ENCODE measurements around the gene PCDHB16.
"Not testable (repeated sequence)": the region's sequence is repeated elsewhere in the genome, so short reads cannot be mapped to it uniquely, and the experiment has no call there.

Gene PCDHB16

DNA sequence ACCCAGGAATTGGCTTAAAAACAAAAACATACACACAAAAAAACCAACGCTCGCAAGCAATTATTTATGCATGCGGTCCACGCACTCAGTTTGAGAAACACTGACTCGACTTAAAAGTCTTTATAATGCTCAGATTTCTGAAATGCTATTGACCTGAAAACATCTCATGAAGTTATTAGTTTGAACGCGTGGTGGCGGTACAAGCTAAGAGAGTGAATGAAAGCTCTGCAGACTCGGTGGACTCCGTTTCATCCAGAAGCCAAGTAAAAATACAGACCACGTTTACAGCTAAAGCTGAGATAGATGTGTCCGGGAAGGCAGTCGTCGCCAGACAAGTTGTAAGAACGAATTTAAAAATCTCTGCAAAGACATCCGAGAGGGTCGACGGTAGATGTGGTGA, 32.4 kb upstream of the PCDHB16 start, which contains the start of gene PCDHB6:
Gene PCDHB6 (plus strand): TSS at position 246 of the 400 bp plus-strand sequence. CDS start 201 bp downstream, outside the sequence.
- Histone ChIP-seq H3K27me3 (ENCODE audit: low read depth, low read length) (no peaks in the 10 kb centered on the region), H3K9me3 (ENCODE audit: insufficient read depth, low read length) (no peaks in the 10 kb centered on the region), H3K27ac (ENCODE audit: low read length) (no peak within 1 kb of the TSS), H3K4me3 (ENCODE audit: low read length) (no peak within 1 kb of the TSS), H2AFZ (ENCODE audit: low read depth, low read length) (no peak within 1 kb of the TSS), H3K79me2 (ENCODE audit: low read length) (no peaks in the 10 kb centered on the region), H3K9ac (ENCODE audit: low read length) (no peak within 1 kb of the TSS), H3K4me1 (ENCODE audit: low read length) (no peaks in the 10 kb centered on the region), H3K36me3 (replicated peaks; ENCODE audit: low read depth, low read length) (no peaks in the 10 kb centered on the region), H3K4me2 (ENCODE audit: low read length) (no peak within 1 kb of the TSS), H4K20me1 (ENCODE audit: insufficient read depth, low read length) (no peaks in the 10 kb centered on the region)
- TF ChIP-seq, protein P1, sequence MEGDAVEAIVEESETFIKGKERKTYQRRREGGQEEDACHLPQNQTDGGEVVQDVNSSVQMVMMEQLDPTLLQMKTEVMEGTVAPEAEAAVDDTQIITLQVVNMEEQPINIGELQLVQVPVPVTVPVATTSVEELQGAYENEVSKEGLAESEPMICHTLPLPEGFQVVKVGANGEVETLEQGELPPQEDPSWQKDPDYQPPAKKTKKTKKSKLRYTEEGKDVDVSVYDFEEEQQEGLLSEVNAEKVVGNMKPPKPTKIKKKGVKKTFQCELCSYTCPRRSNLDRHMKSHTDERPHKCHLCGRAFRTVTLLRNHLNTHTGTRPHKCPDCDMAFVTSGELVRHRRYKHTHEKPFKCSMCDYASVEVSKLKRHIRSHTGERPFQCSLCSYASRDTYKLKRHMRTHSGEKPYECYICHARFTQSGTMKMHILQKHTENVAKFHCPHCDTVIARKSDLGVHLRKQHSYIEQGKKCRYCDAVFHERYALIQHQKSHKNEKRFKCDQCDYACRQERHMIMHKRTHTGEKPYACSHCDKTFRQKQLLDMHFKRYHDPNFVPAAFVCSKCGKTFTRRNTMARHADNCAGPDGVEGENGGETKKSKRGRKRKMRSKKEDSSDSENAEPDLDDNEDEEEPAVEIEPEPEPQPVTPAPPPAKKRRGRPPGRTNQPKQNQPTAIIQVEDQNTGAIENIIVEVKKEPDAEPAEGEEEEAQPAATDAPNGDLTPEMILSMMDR (IDR thresholded peaks at IDR 0.05; ENCODE audit: low read depth, low read length) = no peak
- TF ChIP-seq EZH2phosphoT487 (IDR thresholded peaks at IDR 0.05; ENCODE audit: low read depth) = no peak

DNA sequence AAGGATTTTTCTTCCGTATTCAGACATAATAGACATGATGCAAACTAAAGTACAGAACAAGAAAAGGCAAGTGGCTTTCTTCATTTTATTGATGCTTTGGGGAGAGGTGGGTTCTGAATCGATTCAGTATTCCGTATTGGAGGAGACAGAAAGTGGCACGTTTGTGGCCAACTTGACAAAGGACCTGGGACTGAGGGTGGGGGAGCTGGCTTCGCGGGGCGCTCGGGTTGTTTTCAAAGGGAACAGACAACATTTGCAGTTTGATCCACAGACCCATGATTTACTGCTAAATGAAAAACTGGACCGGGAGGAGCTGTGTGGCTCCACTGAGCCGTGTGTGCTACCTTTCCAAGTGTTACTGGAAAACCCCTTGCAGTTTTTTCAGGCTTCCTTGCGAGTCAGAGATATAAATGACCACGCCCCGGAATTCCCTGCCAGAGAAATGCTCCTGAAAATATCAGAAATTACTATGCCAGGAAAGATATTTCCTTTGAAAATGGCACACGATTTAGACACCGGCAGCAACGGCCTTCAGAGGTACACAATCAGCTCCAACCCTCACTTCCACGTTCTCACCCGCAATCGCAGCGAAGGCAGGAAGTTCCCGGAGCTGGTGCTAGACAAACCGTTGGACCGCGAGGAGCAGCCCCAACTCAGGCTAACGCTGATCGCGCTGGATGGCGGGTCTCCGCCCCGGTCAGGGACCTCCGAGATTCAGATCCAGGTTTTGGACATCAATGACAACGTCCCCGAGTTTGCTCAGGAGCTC, 31.8 kb upstream of the PCDHB16 start:
- no peaks in the 10 kb centered on the region for H3K9me3 ChIP-seq (ENCODE audit: insufficient read depth, low read length)
- TF ChIP-seq EZH2phosphoT487 (IDR thresholded peaks at IDR 0.05; ENCODE audit: low read depth) = no peak
- TF ChIP-seq, protein P1 (IDR thresholded peaks at IDR 0.05; ENCODE audit: low read depth, low read length) = no peak
- H3K27ac ChIP-seq (ENCODE audit: low read length) = no peak overlapping the region
- no peak overlapping the region for H2AFZ ChIP-seq (ENCODE audit: low read depth, low read length)
- no peaks in the 10 kb centered on the region for H3K79me2 ChIP-seq (ENCODE audit: low read length)
- H3K9ac ChIP-seq (ENCODE audit: low read length) = no peak overlapping the region
- H4K20me1 ChIP-seq (ENCODE audit: insufficient read depth, low read length) = no peaks in the 10 kb centered on the region
- H3K36me3 ChIP-seq (replicated peaks; ENCODE audit: low read depth, low read length) = no peaks in the 10 kb centered on the region
- no peaks in the 10 kb centered on the region for H3K4me1 ChIP-seq (ENCODE audit: low read length)
- no peak overlapping the region for H3K4me2 ChIP-seq (ENCODE audit: low read length)
- no peak overlapping the region for H3K4me3 ChIP-seq (ENCODE audit: low read length)
- no peaks in the 10 kb centered on the region for H3K27me3 ChIP-seq (ENCODE audit: low read depth, low read length)

DNA sequence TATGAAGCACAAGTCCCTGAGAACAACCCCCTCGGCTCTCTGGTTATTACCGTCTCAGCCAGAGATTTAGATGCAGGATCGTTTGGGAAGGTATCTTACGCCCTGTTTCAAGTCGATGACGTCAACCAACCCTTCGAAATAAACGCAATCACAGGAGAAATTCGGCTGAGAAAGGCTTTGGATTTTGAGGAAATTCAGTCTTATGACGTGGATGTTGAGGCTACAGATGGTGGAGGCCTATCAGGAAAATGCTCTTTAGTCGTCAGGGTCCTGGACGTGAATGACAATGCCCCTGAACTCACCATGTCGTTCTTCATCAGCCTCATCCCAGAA, 31.2 kb upstream of the PCDHB16 start:
- Histone ChIP-seq H3K79me2 (ENCODE audit: low read length) (no peaks in the 10 kb centered on the region), H3K27ac (ENCODE audit: low read length) (no peak overlapping the region), H2AFZ (ENCODE audit: low read depth, low read length) (no peak overlapping the region), H4K20me1 (ENCODE audit: insufficient read depth, low read length) (no peaks in the 10 kb centered on the region), H3K4me1 (ENCODE audit: low read length) (no peaks in the 10 kb centered on the region), H3K9ac (ENCODE audit: low read length) (no peak overlapping the region), H3K27me3 (ENCODE audit: low read depth, low read length) (no peaks in the 10 kb centered on the region), H3K36me3 (replicated peaks; ENCODE audit: low read depth, low read length) (no peaks in the 10 kb centered on the region), H3K4me2 (ENCODE audit: low read length) (no peak overlapping the region), H3K4me3 (ENCODE audit: low read length) (no peak overlapping the region), H3K9me3 (ENCODE audit: insufficient read depth, low read length) (no peaks in the 10 kb centered on the region)
- TF ChIP-seq, protein P1 (IDR thresholded peaks at IDR 0.05; ENCODE audit: low read depth, low read length) = no peak
- no peak for TF ChIP-seq EZH2phosphoT487 (IDR thresholded peaks at IDR 0.05; ENCODE audit: low read depth)

DNA sequence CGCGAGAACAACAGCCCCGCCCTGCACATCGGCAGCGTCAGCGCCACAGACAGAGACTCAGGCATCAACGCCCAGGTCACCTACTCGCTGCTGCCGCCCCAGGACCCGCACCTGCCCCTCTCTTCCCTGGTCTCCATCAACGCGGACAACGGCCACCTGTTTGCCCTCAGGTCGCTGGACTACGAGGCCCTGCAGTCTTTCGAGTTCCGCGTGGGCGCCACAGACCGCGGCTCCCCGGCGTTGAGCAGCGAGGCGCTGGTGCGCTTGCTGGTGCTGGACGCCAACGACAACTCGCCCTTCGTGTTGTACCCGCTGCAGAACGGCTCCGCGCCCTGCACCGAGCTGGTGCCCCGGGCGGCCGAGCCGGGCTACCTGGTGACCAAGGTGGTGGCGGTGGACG, 30.6 kb upstream of the PCDHB16 start:
- not testable (repeated sequence) for H3K9ac ChIP-seq (ENCODE audit: low read length); H3K4me3 ChIP-seq (ENCODE audit: low read length); H3K4me1 ChIP-seq (ENCODE audit: low read length); H3K9me3 ChIP-seq (ENCODE audit: insufficient read depth, low read length); H3K79me2 ChIP-seq (ENCODE audit: low read length); H3K36me3 ChIP-seq (replicated peaks; ENCODE audit: low read depth, low read length); H3K27ac ChIP-seq (ENCODE audit: low read length); H2AFZ ChIP-seq (ENCODE audit: low read depth, low read length); H4K20me1 ChIP-seq (ENCODE audit: insufficient read depth, low read length); H3K4me2 ChIP-seq (ENCODE audit: low read length); H3K27me3 ChIP-seq (ENCODE audit: low read depth, low read length)

DNA sequence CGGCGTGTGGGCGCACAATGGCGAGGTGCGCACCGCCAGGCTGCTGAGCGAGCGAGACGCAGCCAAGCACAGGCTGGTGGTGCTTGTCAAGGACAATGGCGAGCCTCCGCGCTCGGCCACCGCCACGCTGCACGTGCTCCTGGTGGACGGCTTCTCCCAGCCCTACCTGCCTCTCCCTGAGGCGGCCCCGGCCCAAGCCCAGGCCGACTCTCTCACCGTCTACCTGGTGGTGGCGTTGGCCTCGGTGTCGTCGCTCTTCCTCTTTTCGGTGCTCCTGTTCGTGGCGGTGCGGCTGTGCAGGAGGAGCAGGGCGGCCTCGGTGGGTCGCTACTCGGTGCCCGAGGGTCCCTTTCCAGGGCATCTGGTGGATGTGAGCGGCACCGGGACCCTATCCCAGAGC, 30.1 kb upstream of the PCDHB16 start:
- H3K4me2 ChIP-seq (ENCODE audit: low read length); H3K27ac ChIP-seq (ENCODE audit: low read length); H3K27me3 ChIP-seq (ENCODE audit: low read depth, low read length); H3K9me3 ChIP-seq (ENCODE audit: insufficient read depth, low read length); H3K9ac ChIP-seq (ENCODE audit: low read length); H3K36me3 ChIP-seq (replicated peaks; ENCODE audit: low read depth, low read length); H2AFZ ChIP-seq (ENCODE audit: low read depth, low read length); H3K4me1 ChIP-seq (ENCODE audit: low read length); H3K4me3 ChIP-seq (ENCODE audit: low read length); H4K20me1 ChIP-seq (ENCODE audit: insufficient read depth, low read length); H3K79me2 ChIP-seq (ENCODE audit: low read length): not testable (repeated sequence)

Measured in OCI-LY3 (cell line).